Upper lobe of left lung (tissue), 4 donors: ENCODE measurements around the gene PLXNA4.

Experiments used
- CTCF ChIP-seq, 6 experiments: fragments of 450-650 bp in 4 of 6; fragments of 200-600 bp in 2 of 6; sonication (generic) in 2 of 6; IDR thresholded peaks; one replicate each; pipeline ENCODE4 v1.5.1; 2016 to 2019; ENCODE audit warnings: antibody characterized with exemption in 6 of 6
- EP300 ChIP-seq, 4 donors: sonication (generic); formaldehyde crosslinking; IDR thresholded peaks; one replicate each; pipeline ENCODE4 v1.5.1; 2017; ENCODE audit warnings: antibody characterized with exemption in 4 of 4, control low read depth in 2 of 4

- TF ChIP-seq CTCF (IDR thresholded peaks at IDR 0.05) (no peak), EP300 (IDR thresholded peaks at IDR 0.05) (no peak)
These were observed 163.8 kb downstream of the PLXNA4 start for GRCh38 chr7:132412435-132412834.
